WI38 (cell line): Measurements from ENCODE around the gene RAD1.
A peak's percentile ranks its signal among the peaks of the same experiment; 100 is the strongest.

ENCODE experiments used
- H3K4me3 ChIP-seq: 2 replicates; pipeline ENCODE4 v1.5.1; 2011; ENCODE audit warnings: low read depth, mild to moderate bottlenecking, control low read depth, low read length
- CTCF ChIP-seq: IDR thresholded peaks from 2 replicates; pipeline ENCODE4 v1.5.1; 2012; ENCODE audit warnings: low read depth, mild to moderate bottlenecking, control low read depth, low read length

Gene RAD1

GRCh38 chr5:34898258-34898895 lies 16.9 kb downstream of the RAD1 start:
- peak; percentile 80 for TF ChIP-seq CTCF
- H3K4me3 ChIP-seq: no peak overlapping the region

GRCh38 chr5:34897646-34898045 lies 17.7 kb downstream of the RAD1 start:
- no peak overlapping the region for H3K4me3 ChIP-seq
- no peak for TF ChIP-seq CTCF

GRCh38 chr5:34895641-34896419 lies 19.5 kb downstream of the RAD1 start:
- H3K4me3 ChIP-seq: no peak overlapping the region
- no peak for TF ChIP-seq CTCF

- no peak for TF ChIP-seq CTCF
- H3K4me3 ChIP-seq: no peak overlapping the region
Observed at GRCh38 chr5:34894716-34895115, 20.6 kb downstream of the RAD1 start.

- no peak overlapping the region for H3K4me3 ChIP-seq
- no peak for TF ChIP-seq CTCF
Observed at GRCh38 chr5:34892414-34892813, 22.9 kb downstream of the RAD1 start.

GRCh38 chr5:34891981-34892380 lies 23.3 kb downstream of the RAD1 start:
- no peak for TF ChIP-seq CTCF
- H3K4me3 ChIP-seq: no peak overlapping the region

- no peak overlapping the region for H3K4me3 ChIP-seq
- TF ChIP-seq CTCF: no peak
Observed at GRCh38 chr5:34889394-34889793, 25.9 kb downstream of the RAD1 start.
